ENCODE measurements around the gene PLXDC2. TPM values are rescaled to one million over a fixed set of nuclear protein-coding genes. Genes with fewer than 3 reads are reported as not detected.
"Not testable (repeated sequence)": the region's sequence is repeated elsewhere in the genome, so short reads cannot be mapped to it uniquely, and the experiment has no call there.

Gene PLXDC2
- total RNA-seq, 5 donors from 2014 or later (not counting 1 experiment from before 2014, with no cell fraction given): 0.49 to 1.1 (median 0.56) TPM

DNA sequence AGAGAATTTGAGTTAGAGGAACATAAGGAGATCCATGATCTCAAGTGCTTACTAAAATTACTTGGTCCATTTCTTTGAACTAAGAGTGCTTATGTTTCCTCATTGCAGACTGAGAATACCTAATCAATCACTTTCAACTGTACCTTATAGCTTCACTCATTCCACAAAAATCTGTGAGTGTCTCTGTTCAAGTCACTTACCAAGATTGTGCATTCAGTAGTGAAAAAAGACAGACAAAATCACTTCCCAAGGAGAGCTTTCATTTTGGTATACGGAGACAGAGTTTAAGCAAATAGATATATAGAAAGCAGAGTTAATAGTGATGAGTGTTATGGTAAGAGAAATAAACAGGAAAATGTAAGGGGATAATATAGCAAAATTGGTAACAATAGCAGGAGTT lies 364.5 kb downstream of the PLXDC2 start:
- H3K36me3 Mint-ChIP-seq: no peaks in the 10 kb centered on the region
- peaks cover 4 to 7% (median 5%) of the 10 kb centered on the region in 3 donors for H3K9me3 Mint-ChIP-seq
- no peak for ATAC-seq (replicated peaks in 1 of 4)
- CTCF ChIA-PET: no interaction called here
- Histone ChIP-seq H3K36me3 (ENCODE audit: control insufficient read depth in 2 of 2, extremely low read depth in 1 of 2, insufficient read depth in 1 of 2, low read length in 1 of 2) (no peaks in the 10 kb centered on the region), H3K27ac (ENCODE audit: low read length) (no peak overlapping the region), H3K4me1 (ENCODE audit: control insufficient read depth in 1 of 2, extremely low read depth in 1 of 2, insufficient read depth in 2 of 2, low read length in 2 of 2) (no peaks in the 10 kb centered on the region), H3K4me3 (ENCODE audit: control insufficient read depth in 1 of 2, extremely low read depth in 1 of 2, low read length in 1 of 2) (no peak overlapping the region), H3K27me3 (replicated peaks in 1 of 2; ENCODE audit: control insufficient read depth in 2 of 2, extremely low read depth in 1 of 2, insufficient read depth in 2 of 2, low read length in 1 of 2) (no peaks in the 10 kb centered on the region), H3K9me3 (peaks cover 2% of the 10 kb centered on the region)
- POLR2A ChIA-PET: no interaction called here
- no peak overlapping the region for H3K4me3 Mint-ChIP-seq
- no peak overlapping the region for H3K27ac Mint-ChIP-seq
- no peaks in the 10 kb centered on the region for H3K4me1 Mint-ChIP-seq
- no CpG with 5 or more reads among the region's 1 CpG for WGBS (ENCODE audit: insufficient coverage)
- H3K27me3 Mint-ChIP-seq: no peaks in the 10 kb centered on the region
- no peak for DNase-seq

DNA sequence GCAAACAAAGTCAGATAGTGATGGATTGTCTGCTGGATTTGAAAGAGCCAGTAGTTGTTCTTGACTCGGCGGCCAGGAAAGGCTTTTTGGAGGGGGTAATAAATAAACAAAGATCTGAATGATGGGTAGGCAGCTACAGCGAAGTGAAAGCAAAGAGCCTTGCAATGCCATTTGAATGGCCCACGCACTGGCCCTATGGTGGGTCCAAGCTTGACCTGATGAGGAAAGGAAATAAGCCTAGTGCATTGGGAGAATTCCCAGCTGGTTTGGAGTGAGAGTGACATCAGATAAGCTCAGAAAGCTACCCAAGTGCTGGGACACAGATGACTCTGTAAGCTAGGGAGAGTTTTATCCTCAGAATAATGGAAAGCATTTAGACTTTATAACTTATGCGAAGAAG lies 365.2 kb downstream of the PLXDC2 start:
- H3K36me3 Mint-ChIP-seq: no peaks in the 10 kb centered on the region
- H3K27me3 ChIP-seq (replicated peaks in 1 of 2; ENCODE audit: control insufficient read depth in 2 of 2, extremely low read depth in 1 of 2, insufficient read depth in 2 of 2, low read length in 1 of 2): no peaks in the 10 kb centered on the region
- ATAC-seq (replicated peaks in 1 of 4) (no peak), DNase-seq (peak in 1 of 35 experiments; percentile 0)
- peaks cover 4 to 7% (median 5%) of the 10 kb centered on the region in 3 donors for H3K9me3 Mint-ChIP-seq
- ChIA-PET CTCF (no interaction called here), POLR2A (no interaction called here)
- 87% methylated on average over 5 of the region's 5 CpGs for WGBS (ENCODE audit: insufficient coverage)
- no peaks in the 10 kb centered on the region for H3K4me1 Mint-ChIP-seq
- no peaks in the 10 kb centered on the region for H3K36me3 ChIP-seq (ENCODE audit: control insufficient read depth in 2 of 2, extremely low read depth in 1 of 2, insufficient read depth in 1 of 2, low read length in 1 of 2)
- H3K27ac Mint-ChIP-seq: no peak overlapping the region
- no peaks in the 10 kb centered on the region for H3K27me3 Mint-ChIP-seq
- no peak overlapping the region for H3K4me3 Mint-ChIP-seq
- no peaks in the 10 kb centered on the region for H3K4me1 ChIP-seq (ENCODE audit: control insufficient read depth in 1 of 2, extremely low read depth in 1 of 2, insufficient read depth in 2 of 2, low read length in 2 of 2)
- peaks cover 2% of the 10 kb centered on the region for H3K9me3 ChIP-seq
- H3K4me3 ChIP-seq (ENCODE audit: control insufficient read depth in 1 of 2, extremely low read depth in 1 of 2, low read length in 1 of 2): no peak overlapping the region
- H3K27ac ChIP-seq (ENCODE audit: low read length): no peak overlapping the region

DNA sequence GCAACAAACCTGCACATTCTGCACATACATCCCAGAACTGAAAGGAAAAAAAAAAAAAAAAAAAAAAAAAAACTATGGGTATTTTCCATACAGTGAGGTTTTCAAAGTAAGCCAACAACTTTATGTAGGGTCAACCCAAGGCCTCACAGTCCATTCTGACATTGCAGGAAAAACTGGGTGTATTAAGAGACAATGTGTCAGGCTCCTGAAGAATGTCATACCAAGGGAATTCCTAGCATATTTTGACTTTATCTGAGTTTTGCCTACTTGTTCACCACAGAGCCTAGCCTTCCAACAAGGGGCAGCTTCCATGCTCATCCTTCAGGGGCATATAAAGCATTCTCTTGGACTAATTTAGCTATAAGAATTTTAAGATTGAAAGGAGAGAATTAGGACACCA lies 368.9 kb downstream of the PLXDC2 start:
- DNase-seq (no peak), ATAC-seq (replicated peaks in 1 of 4) (no peak)
- Histone ChIP-seq H3K4me1 (ENCODE audit: control insufficient read depth in 1 of 2, extremely low read depth in 1 of 2, insufficient read depth in 2 of 2, low read length in 2 of 2) (no peaks in the 10 kb centered on the region), H3K4me3 (ENCODE audit: control insufficient read depth in 1 of 2, extremely low read depth in 1 of 2, low read length in 1 of 2) (no peak overlapping the region), H3K9me3 (peaks cover 2% of the 10 kb centered on the region), H3K27me3 (replicated peaks in 1 of 2; ENCODE audit: control insufficient read depth in 2 of 2, extremely low read depth in 1 of 2, insufficient read depth in 2 of 2, low read length in 1 of 2) (no peaks in the 10 kb centered on the region), H3K36me3 (ENCODE audit: control insufficient read depth in 2 of 2, extremely low read depth in 1 of 2, insufficient read depth in 1 of 2, low read length in 1 of 2) (no peaks in the 10 kb centered on the region), H3K27ac (ENCODE audit: low read length) (no peak overlapping the region)
- H3K4me3 Mint-ChIP-seq: no peak overlapping the region
- peaks cover 5 to 8% (median 7%) of the 10 kb centered on the region in 3 donors for H3K9me3 Mint-ChIP-seq
- ChIA-PET CTCF (no interaction called here), POLR2A (no interaction called here)
- no peaks in the 10 kb centered on the region for H3K36me3 Mint-ChIP-seq
- no peak overlapping the region for H3K27ac Mint-ChIP-seq
- H3K4me1 Mint-ChIP-seq: no peaks in the 10 kb centered on the region
- no peaks in the 10 kb centered on the region for H3K27me3 Mint-ChIP-seq

- H3K4me1 Mint-ChIP-seq, H3K9me3 Mint-ChIP-seq: not testable (repeated sequence)
- no CpG with 5 or more reads among the region's 3 CpGs for WGBS (ENCODE audit: insufficient coverage)
Observed at GRCh38 chr10:20191392-20191791, 375.2 kb downstream of the PLXDC2 start.

DNA sequence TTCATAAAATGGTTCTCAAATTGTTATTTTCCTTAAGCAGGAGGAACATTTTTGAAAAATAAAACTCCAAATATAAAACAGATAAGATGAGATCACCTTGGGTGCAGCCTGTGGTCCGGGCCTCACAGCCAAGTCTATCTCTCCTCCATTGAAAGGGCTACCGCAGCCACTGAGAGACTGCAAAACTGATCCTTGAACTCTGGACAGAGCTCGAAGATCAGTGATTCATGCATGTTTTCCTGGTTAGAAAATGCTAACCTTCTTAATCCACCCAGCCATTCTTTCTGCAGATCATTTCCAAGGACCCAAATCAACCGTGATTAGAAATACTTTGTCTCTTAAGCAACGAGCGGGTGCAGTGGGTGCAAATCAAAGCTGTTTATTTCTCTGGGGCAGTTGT lies 378.8 kb downstream of the PLXDC2 start:
- Mint-ChIP-seq H3K36me3 (no peaks in the 10 kb centered on the region), H3K27me3 (no peaks in the 10 kb centered on the region), H3K4me1 (no peaks in the 10 kb centered on the region), H3K4me3 (no peak overlapping the region), H3K9me3 (peaks cover 0 to 9% (median 3%) of the 10 kb centered on the region in 3 donors), H3K27ac (no peak overlapping the region)
- Histone ChIP-seq H3K4me3 (ENCODE audit: control insufficient read depth in 1 of 2, extremely low read depth in 1 of 2, low read length in 1 of 2) (no peak overlapping the region), H3K36me3 (ENCODE audit: control insufficient read depth in 2 of 2, extremely low read depth in 1 of 2, insufficient read depth in 1 of 2, low read length in 1 of 2) (no peaks in the 10 kb centered on the region), H3K27me3 (replicated peaks in 1 of 2; ENCODE audit: control insufficient read depth in 2 of 2, extremely low read depth in 1 of 2, insufficient read depth in 2 of 2, low read length in 1 of 2) (no peaks in the 10 kb centered on the region), H3K9me3 (no peaks in the 10 kb centered on the region), H3K4me1 (ENCODE audit: control insufficient read depth in 1 of 2, extremely low read depth in 1 of 2, insufficient read depth in 2 of 2, low read length in 2 of 2) (no peaks in the 10 kb centered on the region), H3K27ac (ENCODE audit: low read length) (no peak overlapping the region)
- 60% methylated on average over 1 of the region's 6 CpGs for WGBS (ENCODE audit: insufficient coverage)
- DNase-seq (no peak), ATAC-seq (replicated peaks in 1 of 4) (no peak)
- ChIA-PET CTCF (no interaction called here), POLR2A (no interaction called here)

More at GRCh38 chr10:20191392-20191791, 375.2 kb downstream of the PLXDC2 start:
- H3K27ac ChIP-seq (ENCODE audit: low read length); H3K27me3 ChIP-seq (replicated peaks in 1 of 2; ENCODE audit: control insufficient read depth in 2 of 2, extremely low read depth in 1 of 2, insufficient read depth in 2 of 2, low read length in 1 of 2); H3K4me1 ChIP-seq (ENCODE audit: control insufficient read depth in 1 of 2, extremely low read depth in 1 of 2, insufficient read depth in 2 of 2, low read length in 2 of 2); H3K27ac Mint-ChIP-seq; H3K9me3 ChIP-seq; H3K36me3 ChIP-seq (ENCODE audit: control insufficient read depth in 2 of 2, extremely low read depth in 1 of 2, insufficient read depth in 1 of 2, low read length in 1 of 2); POLR2A ChIA-PET; H3K36me3 Mint-ChIP-seq; CTCF ChIA-PET; H3K27me3 Mint-ChIP-seq; H3K4me3 ChIP-seq (ENCODE audit: control insufficient read depth in 1 of 2, extremely low read depth in 1 of 2, low read length in 1 of 2); ATAC-seq (replicated peaks in 1 of 4); H3K4me3 Mint-ChIP-seq; DNase-seq: not testable (repeated sequence)

GRCh38 chr10:20200758-20201157 lies 384.5 kb downstream of the PLXDC2 start:
- Histone ChIP-seq H3K4me1 (ENCODE audit: control insufficient read depth in 1 of 2, extremely low read depth in 1 of 2, insufficient read depth in 2 of 2, low read length in 2 of 2) (no peaks in the 10 kb centered on the region), H3K36me3 (ENCODE audit: control insufficient read depth in 2 of 2, extremely low read depth in 1 of 2, insufficient read depth in 1 of 2, low read length in 1 of 2) (no peaks in the 10 kb centered on the region), H3K4me3 (ENCODE audit: control insufficient read depth in 1 of 2, extremely low read depth in 1 of 2, low read length in 1 of 2) (no peak overlapping the region), H3K9me3 (no peaks in the 10 kb centered on the region), H3K27ac (ENCODE audit: low read length) (no peak overlapping the region), H3K27me3 (replicated peaks in 1 of 2; ENCODE audit: control insufficient read depth in 2 of 2, extremely low read depth in 1 of 2, insufficient read depth in 2 of 2, low read length in 1 of 2) (no peaks in the 10 kb centered on the region)
- ATAC-seq (replicated peaks in 1 of 4) (no peak), DNase-seq (no peak)
- no peak overlapping the region for H3K27ac Mint-ChIP-seq
- H3K36me3 Mint-ChIP-seq: no peaks in the 10 kb centered on the region
- ChIA-PET POLR2A (no interaction called here), CTCF (interaction anchor here in 1 of 2 donors (0.6 kb wide), 1 partner anchor 15 kb away, joined by 4 read pairs; no protein-coding TSS in a partner anchor)
- H3K4me1 Mint-ChIP-seq: no peaks in the 10 kb centered on the region
- H3K4me3 Mint-ChIP-seq: no peak overlapping the region
- peaks cover 2 to 4% (median 3%) of the 10 kb centered on the region in 3 donors for H3K9me3 Mint-ChIP-seq
- H3K27me3 Mint-ChIP-seq: no peaks in the 10 kb centered on the region
- WGBS (ENCODE audit: insufficient coverage): no CpG with 5 or more reads among the region's 1 CpG

DNA sequence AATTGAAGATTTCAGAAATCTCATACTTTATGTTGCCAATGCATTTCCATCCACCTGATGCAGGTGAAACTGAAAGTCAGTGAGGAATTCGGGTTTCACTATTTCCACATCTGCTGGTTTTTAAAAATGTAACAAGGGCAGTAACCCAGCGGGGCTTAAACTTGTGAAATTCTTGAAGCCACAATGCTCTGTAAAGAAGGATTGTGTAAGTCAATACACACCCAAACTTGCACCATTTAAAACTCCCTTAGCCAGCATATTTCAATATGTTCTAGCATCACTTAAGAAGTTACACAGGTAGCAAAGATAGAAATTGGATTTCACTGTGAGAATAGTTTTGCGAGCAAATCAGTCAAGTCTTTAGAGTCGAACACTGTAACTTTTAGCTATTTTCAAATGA lies 386.1 kb downstream of the PLXDC2 start:
- no CpG with 5 or more reads among the region's 4 CpGs for WGBS (ENCODE audit: insufficient coverage)
- Mint-ChIP-seq H3K36me3 (no peaks in the 10 kb centered on the region), H3K4me1 (no peaks in the 10 kb centered on the region), H3K27me3 (no peaks in the 10 kb centered on the region), H3K27ac (no peak overlapping the region), H3K9me3 (peaks cover 0 to 4% (median 2%) of the 10 kb centered on the region in 3 donors), H3K4me3 (no peak overlapping the region)
- no peak for DNase-seq
- H3K9me3 ChIP-seq: no peaks in the 10 kb centered on the region
- H3K4me1 ChIP-seq (ENCODE audit: control insufficient read depth in 1 of 2, extremely low read depth in 1 of 2, insufficient read depth in 2 of 2, low read length in 2 of 2): no peaks in the 10 kb centered on the region
- ChIA-PET POLR2A (no interaction called here), CTCF (no interaction called here)
- H3K4me3 ChIP-seq (ENCODE audit: control insufficient read depth in 1 of 2, extremely low read depth in 1 of 2, low read length in 1 of 2): no peak overlapping the region
- no peak for ATAC-seq (replicated peaks in 1 of 4)
- no peaks in the 10 kb centered on the region for H3K27me3 ChIP-seq (replicated peaks in 1 of 2; ENCODE audit: control insufficient read depth in 2 of 2, extremely low read depth in 1 of 2, insufficient read depth in 2 of 2, low read length in 1 of 2)
- no peaks in the 10 kb centered on the region for H3K36me3 ChIP-seq (ENCODE audit: control insufficient read depth in 2 of 2, extremely low read depth in 1 of 2, insufficient read depth in 1 of 2, low read length in 1 of 2)
- no peak overlapping the region for H3K27ac ChIP-seq (ENCODE audit: low read length)

Measured in T-cell (primary cell).